Measurements from ENCODE around the gene CDH13.

DNA sequence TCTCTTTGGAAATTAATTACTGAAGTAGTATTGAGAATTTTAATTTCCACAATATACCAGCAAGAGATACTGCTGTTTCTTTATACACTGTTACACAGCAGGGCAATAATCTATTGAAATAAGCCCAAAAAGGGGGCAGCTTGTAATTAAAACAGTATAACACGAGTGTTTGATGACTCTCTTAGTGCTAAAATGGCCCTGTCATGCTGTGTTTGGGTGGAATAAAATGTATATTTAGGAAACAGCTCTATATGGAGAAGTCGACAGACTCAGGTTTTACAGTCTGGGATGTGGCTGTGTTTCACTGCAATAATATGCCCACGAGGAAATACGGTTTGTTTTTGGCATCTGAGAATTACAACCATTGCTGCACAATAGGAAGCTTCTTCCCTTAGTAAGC lies 643.3 kb downstream of the CDH13 start:
- TF ChIP-seq, protein P1, sequence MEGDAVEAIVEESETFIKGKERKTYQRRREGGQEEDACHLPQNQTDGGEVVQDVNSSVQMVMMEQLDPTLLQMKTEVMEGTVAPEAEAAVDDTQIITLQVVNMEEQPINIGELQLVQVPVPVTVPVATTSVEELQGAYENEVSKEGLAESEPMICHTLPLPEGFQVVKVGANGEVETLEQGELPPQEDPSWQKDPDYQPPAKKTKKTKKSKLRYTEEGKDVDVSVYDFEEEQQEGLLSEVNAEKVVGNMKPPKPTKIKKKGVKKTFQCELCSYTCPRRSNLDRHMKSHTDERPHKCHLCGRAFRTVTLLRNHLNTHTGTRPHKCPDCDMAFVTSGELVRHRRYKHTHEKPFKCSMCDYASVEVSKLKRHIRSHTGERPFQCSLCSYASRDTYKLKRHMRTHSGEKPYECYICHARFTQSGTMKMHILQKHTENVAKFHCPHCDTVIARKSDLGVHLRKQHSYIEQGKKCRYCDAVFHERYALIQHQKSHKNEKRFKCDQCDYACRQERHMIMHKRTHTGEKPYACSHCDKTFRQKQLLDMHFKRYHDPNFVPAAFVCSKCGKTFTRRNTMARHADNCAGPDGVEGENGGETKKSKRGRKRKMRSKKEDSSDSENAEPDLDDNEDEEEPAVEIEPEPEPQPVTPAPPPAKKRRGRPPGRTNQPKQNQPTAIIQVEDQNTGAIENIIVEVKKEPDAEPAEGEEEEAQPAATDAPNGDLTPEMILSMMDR (IDR thresholded peaks at IDR 0.05; ENCODE audit: low read depth, low read length): no peak
- TF ChIP-seq EZH2phosphoT487 (IDR thresholded peaks at IDR 0.05; ENCODE audit: low read depth): no peak

Measured in OCI-LY3 (cell line).